Fibroblast of lung (primary cell): ENCODE measurements around the gene UBL3.

Source experiments
- EZH2 ChIP-seq: IDR thresholded peaks from 2 replicates; pipeline ENCODE4 v1.5.1; 2012; ENCODE audit warnings: low read length, control low read depth, mild to moderate bottlenecking; ENCODE audit errors: missing control alignments
- TF ChIP-seq, protein P1 (sequence below), 2 donors: IDR thresholded peaks in 1 of 2; conservative IDR thresholded peaks in 1 of 2; 1 replicate in 1 of 2; 2 replicates in 1 of 2; pipeline ENCODE4 v1.5.1; 2011 to 2012; ENCODE audit warnings: low read length in 2 of 2, control low read depth in 1 of 2, inconsistent platforms in 1 of 2, low read depth in 1 of 2, mild to moderate bottlenecking in 1 of 2

DNA sequence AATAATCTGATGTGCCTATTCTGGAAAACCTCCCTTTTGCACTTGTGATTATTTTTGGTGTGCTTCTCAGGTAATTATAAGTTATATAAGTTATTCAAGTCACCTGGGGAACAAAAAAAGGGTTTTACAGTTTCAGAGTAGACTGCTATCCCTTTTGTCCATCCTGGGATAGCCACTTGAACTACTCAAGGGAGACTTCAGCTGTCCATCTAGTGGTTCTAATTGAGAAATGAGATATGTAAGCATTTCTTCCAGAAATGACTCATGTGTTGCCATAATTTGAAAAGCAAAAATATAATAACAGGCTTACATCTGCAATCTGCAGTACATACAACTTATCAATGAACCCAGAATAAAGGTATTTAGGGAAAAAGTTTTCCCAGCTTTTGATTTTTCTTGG lies 20.4 kb downstream of the UBL3 start:
- TF ChIP-seq, protein P1, sequence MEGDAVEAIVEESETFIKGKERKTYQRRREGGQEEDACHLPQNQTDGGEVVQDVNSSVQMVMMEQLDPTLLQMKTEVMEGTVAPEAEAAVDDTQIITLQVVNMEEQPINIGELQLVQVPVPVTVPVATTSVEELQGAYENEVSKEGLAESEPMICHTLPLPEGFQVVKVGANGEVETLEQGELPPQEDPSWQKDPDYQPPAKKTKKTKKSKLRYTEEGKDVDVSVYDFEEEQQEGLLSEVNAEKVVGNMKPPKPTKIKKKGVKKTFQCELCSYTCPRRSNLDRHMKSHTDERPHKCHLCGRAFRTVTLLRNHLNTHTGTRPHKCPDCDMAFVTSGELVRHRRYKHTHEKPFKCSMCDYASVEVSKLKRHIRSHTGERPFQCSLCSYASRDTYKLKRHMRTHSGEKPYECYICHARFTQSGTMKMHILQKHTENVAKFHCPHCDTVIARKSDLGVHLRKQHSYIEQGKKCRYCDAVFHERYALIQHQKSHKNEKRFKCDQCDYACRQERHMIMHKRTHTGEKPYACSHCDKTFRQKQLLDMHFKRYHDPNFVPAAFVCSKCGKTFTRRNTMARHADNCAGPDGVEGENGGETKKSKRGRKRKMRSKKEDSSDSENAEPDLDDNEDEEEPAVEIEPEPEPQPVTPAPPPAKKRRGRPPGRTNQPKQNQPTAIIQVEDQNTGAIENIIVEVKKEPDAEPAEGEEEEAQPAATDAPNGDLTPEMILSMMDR (conservative IDR thresholded peaks at IDR 0.05 in 1 of 2, IDR thresholded peaks at IDR 0.05 in 1 of 2; ENCODE audit: low read depth in 1 of 2, low read length in 2 of 2): no peak
- no peak for TF ChIP-seq EZH2
